HepG2 (cell line): ENCODE results near the gene PGC. TPM values are rescaled to one million over a fixed set of nuclear protein-coding genes. Genes with fewer than 3 reads are reported as not detected.
"Not testable (repeated sequence)": the region's sequence is repeated elsewhere in the genome, so short reads cannot be mapped to it uniquely, and the experiment has no call there.

ENCODE experiments used
- ATAC-seq: fragments of 200-7000 bp; cut with Tn5 transposase; 3 replicates; pipeline ENCODE4 v1.9.1; 2020; ENCODE audit warnings: mild to moderate bottlenecking, moderate library complexity
- BruUV-seq: library from RNA; stranded (reverse); fragments of 400-500 nt; replicated peaks from 2 replicates; lab custom pipeline; 2021; lab: Mats Ljungman, UMichigan
- CTCF ChIA-PET: fragments of 300-600 bp; formaldehyde crosslinking; extraction: SDS; loops from one replicate; lab custom pipeline; 2021; ENCODE audit warnings: low total read pairs, inconsistent platforms, low intra/inter-chr PET ratio; lab: Yijun Ruan, JAX
- POLR2A ChIA-PET: fragments of 350-600 bp; sonication (Branson Sonifier 250); formaldehyde crosslinking; loops from one replicate; lab custom pipeline; 2020; ENCODE audit warnings: antibody characterized with exemption, inconsistent platforms; lab: Yijun Ruan, JAX
- DNase-seq: peaks from one replicate; pipeline ENCODE4 v3.0.0-alpha.2; 2015; ENCODE audit warnings: low spot score
- FAIRE-seq: peaks from 3 replicates; lab custom pipeline; 2011; peaks lifted over from hg19 to GRCh38; lab: Jason Lieb, UNC
- H2AFZ ChIP-seq: one replicate; pipeline ENCODE4 v1.6.1; 2011; ENCODE audit warnings: low read length, inconsistent platforms
- H3K27ac ChIP-seq: fragments of 300-600 bp; 3 replicates; pipeline ENCODE4 v1.8.0; 2011; ENCODE audit warnings: mixed run types, mild to moderate bottlenecking, mixed read lengths, low read length, inconsistent platforms; ENCODE audit not compliant: insufficient read depth; ENCODE audit errors: extremely low read length
- H3K27me3 ChIP-seq, 2 experiments: fragments of 200-600 bp in 1 of 2; 2 replicates in 1 of 2; 3 replicates in 1 of 2; pipeline versions ENCODE4 v1.6.0 to v1.8.0; 2011; ENCODE audit warnings: low read length in 2 of 2, mild to moderate bottlenecking in 2 of 2, moderate library complexity in 2 of 2, inconsistent platforms in 1 of 2; ENCODE audit not compliant: insufficient read depth in 2 of 2, control insufficient read depth in 1 of 2
- H3K36me3 ChIP-seq, 2 experiments: fragments of 200-600 bp in 1 of 2; replicated peaks in 1 of 2; 2 replicates in 1 of 2; 3 replicates in 1 of 2; pipeline versions ENCODE4 v1.5.1 to v1.8.0; 2011; ENCODE audit warnings: low read length in 2 of 2, inconsistent platforms in 1 of 2; ENCODE audit not compliant: insufficient read depth in 2 of 2, control insufficient read depth in 1 of 2
- H3K4me1 ChIP-seq: 2 replicates; pipeline ENCODE4 v1.5.1; 2012; ENCODE audit warnings: low read length, inconsistent platforms; ENCODE audit not compliant: insufficient read depth
- H3K4me2 ChIP-seq: 2 replicates; pipeline ENCODE4 v1.6.0; 2011; ENCODE audit warnings: low read depth, low read length, inconsistent platforms
- H3K4me3 ChIP-seq, 3 experiments: fragments of 200-600 bp in 1 of 3; sonication (generic), shearing (Covaris generic) in 1 of 3; replicated peaks in 1 of 3; 2 replicates each; pipeline ENCODE4 v1.5.1; 2011 to 2016; ENCODE audit warnings: low read length in 3 of 3, inconsistent platforms in 2 of 3, low read depth in 2 of 3, mild to moderate bottlenecking in 2 of 3, control low read depth in 1 of 3, mixed read lengths in 1 of 3; ENCODE audit not compliant: insufficient read depth in 1 of 3
- H3K79me2 ChIP-seq: one replicate; pipeline ENCODE4 v1.6.1; 2011; ENCODE audit warnings: low read length, inconsistent platforms; ENCODE audit not compliant: insufficient read depth
- H3K9ac ChIP-seq: 2 replicates; pipeline ENCODE4 v1.6.0; 2011; ENCODE audit warnings: mild to moderate bottlenecking, low read depth, low read length, inconsistent platforms; ENCODE audit not compliant: insufficient read depth
- H3K9me3 ChIP-seq: 2 replicates; pipeline ENCODE4 v1.5.1; 2012; ENCODE audit warnings: mild to moderate bottlenecking, low read length
- H4K20me1 ChIP-seq: 2 replicates; pipeline ENCODE4 v1.6.0; 2011; ENCODE audit warnings: inconsistent platforms, mild to moderate bottlenecking, low read length, moderate library complexity; ENCODE audit not compliant: insufficient read depth
- BRCA1 ChIP-seq: sonication (generic); formaldehyde crosslinking; IDR thresholded peaks from 2 replicates; pipeline ENCODE4 v1.4.0; 2020; ENCODE audit warnings: missing genetic modification reagents
- CEBPB ChIP-seq: IDR thresholded peaks from 2 replicates; pipeline ENCODE4 v1.6.1; 2011; ENCODE audit warnings: low read depth, low read length, improper control_type of control experiment, borderline replicate concordance
- CEBPG ChIP-seq: IDR thresholded peaks from 2 replicates; pipeline ENCODE4 v1.6.1; 2016
- RXRB ChIP-seq: IDR thresholded peaks from 2 replicates; pipeline ENCODE4 v1.6.1; 2016; ENCODE audit warnings: borderline replicate concordance, missing genetic modification reagents, missing compliant biosample characterization
- TBX2 ChIP-seq: sonication (generic); formaldehyde crosslinking; IDR thresholded peaks from 2 replicates; pipeline ENCODE4 v1.5.0; 2020; ENCODE audit warnings: missing genetic modification reagents, mild to moderate bottlenecking, borderline replicate concordance
- ZC3H4 ChIP-seq: sonication (generic); formaldehyde crosslinking; IDR thresholded peaks from 2 replicates; pipeline ENCODE4 v1.4.0; 2020; ENCODE audit warnings: missing genetic modification reagents, borderline replicate concordance
- ZNF550 ChIP-seq: sonication (generic); formaldehyde crosslinking; IDR thresholded peaks from 2 replicates; pipeline ENCODE4 v1.4.0; 2020; ENCODE audit warnings: mild to moderate bottlenecking, missing genetic modification reagents, borderline replicate concordance
- ZSCAN12 ChIP-seq: sonication (generic); formaldehyde crosslinking; IDR thresholded peaks from 2 replicates; pipeline ENCODE4 v1.9.0; 2021; ENCODE audit warnings: mild to moderate bottlenecking, missing genetic modification reagents
- WGBS: methylation state at CpG from one replicate; pipeline ENCODE4 v1.1.6; 2017; ENCODE audit warnings: low lambda C conversion rate; 5-methylcytosine and 5-hydroxymethylcytosine counted together
- in situ Hi-C: cut with HindIII; loops from 2 replicates; pipeline ENCODE4 v1.10.0; 2017; ENCODE audit warnings: low pct_unique_long_range_greater_than_20kb; ENCODE audit not compliant: extremely low pct_ligation_motif_present
- intact Hi-C: fragments of 100-400 bp; cut with micrococcal nuclease; formaldehyde crosslinking; loops from one replicate; pipeline ENCODE4 v1.10.0; 2022; ENCODE audit not compliant: unreplicated experiment
- polyA plus RNA-seq, 8 experiments: library from polyadenylated mRNA; depleted of rRNA in 3 of 8; stranded (reverse) in 7 of 8; unstranded in 1 of 8; fragments of >200 nt; fragmentation: Illumina TruSeq in 4 of 8; extraction: Trizol in 4 of 8; gene quantifications; 2 replicates each; pipeline versions ENCODE4 v1.2.1 to v1.2.3, GENCODE V29; 2011 to 2016; ENCODE audit warnings: low read depth in 4 of 8, missing spikeins in 1 of 8, mixed read lengths in 1 of 8; ENCODE audit not compliant: insufficient read depth in 1 of 8
- total RNA-seq, 5 experiments: library from RNA; depleted of rRNA; stranded (reverse); fragments of >200 nt; fragmentation: Illumina TruSeq; extraction: Trizol; gene quantifications; 2 replicates each; pipeline ENCODE4 v1.2.3, GENCODE V29; 2016; ENCODE audit warnings: low read depth in 1 of 5
- TF ChIP-seq, protein P1 (sequence below): sonication (generic); formaldehyde crosslinking; IDR thresholded peaks from 2 replicates; pipeline ENCODE4 v1.4.0; 2020; ENCODE audit warnings: mild to moderate bottlenecking, missing genetic modification reagents

The PGC gene
- total and polyA plus RNA-seq, 2 of the 13 experiments (the other 11 are each of a cell fraction or from before 2014, with no cell fraction given) = 426 to 502 TPM

GRCh38 chr6:41767112-41767833, 20.1 kb upstream of the PGC start (continued):
- TF ChIP-seq TBX2 (CRISPR knock-in tag) (0 out of 2 replicates have a peak, but pooled peaks have one; percentile 41), BRCA1 (CRISPR knock-in tag) (no peak), CEBPG (CRISPR knock-in tag) (peak; percentile 75), ZSCAN12 (CRISPR knock-in tag) (no peak), CEBPB (peak; percentile 63; the same call in 1 of the 2 replicates), ZC3H4 (CRISPR knock-in tag) (no peak), RXRB (CRISPR knock-in tag) (peak; percentile 37; the same call in 1 of the 2 replicates), ZNF550 (0 out of 2 replicates have a peak, but pooled peaks have one; percentile 67)

DNA sequence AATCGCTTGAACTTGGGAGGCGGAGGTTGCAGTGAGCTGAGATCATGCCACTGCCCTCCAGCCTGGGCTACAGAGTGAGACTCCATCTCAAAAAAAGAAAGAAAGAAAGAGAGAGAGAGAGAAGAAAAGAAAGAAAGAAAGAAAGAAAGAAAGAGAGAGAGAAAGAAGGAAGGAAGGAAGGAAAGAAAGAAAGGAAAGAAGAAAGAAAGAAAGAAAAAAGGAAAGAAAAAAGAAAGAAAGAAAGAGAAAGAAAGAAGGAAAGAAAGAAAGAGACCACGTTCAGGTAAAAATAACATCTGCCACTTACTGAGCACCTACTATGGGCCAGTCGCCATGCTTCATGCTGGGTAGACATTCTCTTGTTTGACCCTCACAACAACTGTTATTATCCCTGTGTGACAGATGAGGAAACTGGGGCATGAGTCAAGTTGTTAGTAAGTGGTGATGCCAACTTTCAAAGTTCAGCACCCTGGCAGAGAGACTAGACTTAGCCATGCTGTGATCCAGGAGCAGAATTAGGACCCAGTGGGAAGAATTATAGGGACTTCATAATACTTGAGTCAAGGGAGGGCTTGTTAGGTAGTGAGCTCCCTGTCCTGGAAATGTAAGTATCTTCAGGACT, 19.0 kb upstream of the PGC start:
- in situ Hi-C loops, H2AFZ ChIP-seq, H3K9ac ChIP-seq, intact Hi-C loops, ATAC-seq, H3K27ac ChIP-seq, CTCF ChIA-PET, H3K36me3 ChIP-seq, BruUV-seq, H4K20me1 ChIP-seq, FAIRE-seq, H3K4me3 ChIP-seq, H3K27me3 ChIP-seq, H3K9me3 ChIP-seq, H3K4me2 ChIP-seq, H3K79me2 ChIP-seq, DNase-seq: not testable (repeated sequence)
- WGBS = 94% methylated on average over 4 of the region's 4 CpGs
- TF ChIP-seq, protein P1, sequence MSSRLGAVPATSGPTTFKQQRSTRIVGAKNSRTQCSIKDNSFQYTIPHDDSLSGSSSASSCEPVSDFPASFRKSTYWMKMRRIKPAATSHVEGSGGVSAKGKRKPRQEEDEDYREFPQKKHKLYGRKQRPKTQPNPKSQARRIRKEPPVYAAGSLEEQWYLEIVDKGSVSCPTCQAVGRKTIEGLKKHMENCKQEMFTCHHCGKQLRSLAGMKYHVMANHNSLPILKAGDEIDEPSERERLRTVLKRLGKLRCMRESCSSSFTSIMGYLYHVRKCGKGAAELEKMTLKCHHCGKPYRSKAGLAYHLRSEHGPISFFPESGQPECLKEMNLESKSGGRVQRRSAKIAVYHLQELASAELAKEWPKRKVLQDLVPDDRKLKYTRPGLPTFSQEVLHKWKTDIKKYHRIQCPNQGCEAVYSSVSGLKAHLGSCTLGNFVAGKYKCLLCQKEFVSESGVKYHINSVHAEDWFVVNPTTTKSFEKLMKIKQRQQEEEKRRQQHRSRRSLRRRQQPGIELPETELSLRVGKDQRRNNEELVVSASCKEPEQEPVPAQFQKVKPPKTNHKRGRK (CRISPR knock-in tag) = 0 out of 2 replicates have a peak, but pooled peaks have one; percentile 39
- H3K4me1 ChIP-seq = peaks cover 45% of the 10 kb centered on the region
- POLR2A ChIA-PET = interaction anchor here (3.6 to 4.6 kb wide), 3 partner anchors 9 to 28 kb away, joined by 31 to 112 read pairs (median 94); partner anchors contain the start of genes PGC and TFEB
